ENCODE measurements around the gene FAM13B.
A peak's percentile ranks its signal among the peaks of the same experiment; 100 is the strongest.
"Not testable (repeated sequence)": the region's sequence is repeated elsewhere in the genome, so short reads cannot be mapped to it uniquely, and the experiment has no call there.

FAM13B gene

DNA sequence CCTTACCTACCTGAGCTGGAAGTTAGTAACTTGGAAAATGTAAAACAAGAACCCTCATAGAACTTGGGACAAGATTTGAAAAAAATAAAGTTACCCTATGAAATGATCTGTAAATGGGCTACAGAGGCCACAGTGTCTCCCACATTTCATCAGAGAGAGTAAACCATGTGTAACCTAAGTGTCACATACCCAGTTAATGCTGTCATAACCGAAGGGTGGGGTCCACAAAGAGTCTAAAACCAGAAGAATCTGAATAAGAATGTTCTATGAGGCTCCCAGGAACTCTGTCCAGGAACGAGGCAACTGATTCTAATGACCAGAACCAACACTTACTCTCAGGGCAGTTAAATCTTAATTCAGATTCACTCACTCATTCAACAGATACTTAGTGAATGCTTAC is 1.0 kb upstream of the FAM13B start:
- DNase-seq: no peak

DNA sequence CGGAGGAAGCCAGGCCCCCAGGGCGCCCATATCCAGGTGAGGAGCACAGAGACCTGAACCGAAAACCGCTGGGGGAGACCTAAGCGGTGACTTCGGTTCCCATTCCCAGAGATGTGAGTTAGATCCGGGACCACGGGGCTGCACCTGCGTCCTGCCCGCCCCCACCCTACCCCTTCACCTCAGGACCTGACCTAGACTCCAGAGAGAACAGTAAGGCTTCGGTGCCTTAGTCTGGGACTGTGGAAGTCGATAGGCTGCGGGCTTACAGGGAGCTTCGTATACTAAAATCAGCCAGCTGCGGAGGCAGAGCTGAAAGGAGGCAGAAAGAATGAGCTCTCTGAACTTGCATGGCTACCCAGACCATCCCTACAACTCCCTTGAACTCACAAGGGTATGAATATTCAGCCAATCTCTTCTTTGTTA is 518 bp upstream of the FAM13B start:
- no peak for DNase-seq

DNA sequence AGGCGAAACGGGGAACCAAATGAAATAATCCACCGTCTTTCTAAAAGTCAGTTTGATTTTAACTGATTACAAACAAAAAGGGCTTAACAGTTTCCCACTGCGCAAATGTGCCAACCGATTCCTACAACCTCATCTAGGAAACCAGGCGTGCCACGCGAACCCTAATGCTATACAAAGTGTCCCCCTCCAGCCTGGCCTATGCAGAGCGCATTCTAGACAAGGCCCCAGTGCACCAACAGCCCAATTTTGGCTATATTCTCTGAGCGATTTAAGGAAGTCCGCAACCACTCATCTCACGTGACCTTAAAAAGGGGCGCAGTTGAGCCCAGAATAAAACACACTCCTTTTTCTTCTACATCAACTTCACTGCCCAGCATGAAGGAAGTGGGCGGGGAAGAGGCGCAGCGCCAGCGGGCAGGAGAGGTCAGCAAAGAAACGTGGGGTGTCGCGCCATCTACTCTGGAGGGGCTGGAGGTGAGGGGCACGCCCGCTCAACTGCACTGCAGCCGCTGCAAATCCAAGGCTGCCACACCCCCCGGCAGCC is 779 bp downstream of the FAM13B start:
- DNase-seq: peak; percentile 86 to 87

DNA sequence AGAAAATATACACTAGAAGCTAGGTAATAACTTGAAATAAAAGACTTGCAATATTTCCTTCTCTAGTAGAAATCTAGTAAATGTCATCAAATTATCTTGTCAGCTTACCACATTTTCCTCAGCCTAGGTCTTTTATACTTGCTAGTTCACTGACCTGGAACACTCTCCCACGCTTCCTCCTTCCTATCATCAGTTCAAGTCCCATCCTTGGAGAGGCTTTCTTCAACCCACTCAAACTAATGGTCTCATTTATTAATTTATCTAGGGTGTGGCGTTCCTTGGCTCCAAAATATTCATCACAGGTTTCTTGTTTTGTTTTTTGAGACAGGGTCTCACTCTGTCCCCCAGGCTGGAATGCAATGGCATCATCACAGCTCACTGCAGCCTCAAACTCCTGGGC is 2.9 kb downstream of the FAM13B start:
- no peak for DNase-seq

DNA sequence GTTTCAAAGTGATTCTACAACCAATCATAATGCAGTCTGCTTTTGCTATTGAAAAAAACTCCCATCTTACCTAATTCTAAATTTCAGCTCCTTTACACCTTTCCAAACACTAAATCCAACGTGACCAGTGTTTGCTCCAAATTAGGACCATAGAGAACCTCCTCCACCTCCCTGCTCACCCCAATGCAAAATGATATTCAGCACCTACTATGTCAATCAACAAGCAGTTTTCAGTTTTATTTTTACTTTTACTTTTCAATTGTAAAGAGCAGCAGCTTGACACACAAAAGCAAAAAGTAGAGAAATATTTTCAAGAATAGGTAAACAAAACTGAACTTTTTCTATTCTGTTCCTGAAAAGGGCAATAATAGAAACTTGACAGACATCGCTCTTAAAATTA is 3.4 kb downstream of the FAM13B start:
- no peak for DNase-seq

DNA sequence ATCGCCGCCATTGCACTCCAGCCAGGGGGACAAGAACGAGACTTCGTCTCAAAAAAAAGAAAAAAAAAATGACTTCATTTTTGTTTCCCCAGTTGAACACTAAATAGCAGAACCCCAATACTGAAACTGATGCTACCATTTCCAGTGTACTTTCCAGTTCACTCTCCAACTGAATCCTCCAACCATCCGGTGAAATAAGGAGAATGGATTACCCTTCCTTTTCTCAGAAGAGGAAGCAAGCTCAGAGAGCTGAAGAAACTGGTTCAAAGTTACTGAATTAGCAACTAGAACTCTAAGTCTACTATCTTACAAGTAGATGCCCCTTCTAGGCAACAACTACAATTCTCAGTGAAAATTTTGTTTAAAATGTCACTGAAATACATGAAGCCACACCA is 3.9 kb downstream of the FAM13B start:
- DNase-seq: peak in 1 of 2 experiments; percentile 21

DNA sequence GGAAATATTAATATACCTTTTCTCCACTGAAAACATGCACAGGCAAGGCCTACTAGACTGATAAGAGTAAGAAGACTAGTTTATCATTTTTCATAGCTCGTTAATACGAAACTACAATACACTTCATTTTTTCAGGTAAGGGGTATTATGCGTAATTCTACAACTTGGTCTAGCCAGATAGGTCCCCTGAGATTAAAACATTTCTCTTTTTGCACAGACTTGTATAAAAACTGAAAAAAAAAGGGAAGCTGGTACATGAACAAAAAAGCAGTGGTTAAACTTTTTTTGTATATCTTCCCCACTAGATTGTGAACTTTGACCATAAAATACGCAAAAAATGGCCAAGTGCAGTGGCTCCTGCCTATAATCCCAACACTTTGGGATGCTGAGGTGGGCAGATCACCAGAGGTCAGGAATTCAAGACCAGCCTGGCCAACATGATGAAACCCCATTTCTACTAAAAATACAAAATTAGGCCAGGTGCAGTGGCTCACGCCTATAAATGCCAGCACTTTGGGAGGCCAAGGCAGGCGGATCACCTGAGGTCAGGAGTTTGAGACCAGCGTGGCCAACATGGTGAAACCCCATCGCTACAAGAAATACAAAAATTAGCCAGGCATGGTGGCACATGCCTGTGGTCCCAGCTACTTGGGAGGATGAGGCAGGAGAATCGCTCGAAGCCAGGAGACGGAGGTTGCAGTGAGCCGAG is 4.5 kb downstream of the FAM13B start:
- peak; percentile 8 to 33 for DNase-seq

DNA sequence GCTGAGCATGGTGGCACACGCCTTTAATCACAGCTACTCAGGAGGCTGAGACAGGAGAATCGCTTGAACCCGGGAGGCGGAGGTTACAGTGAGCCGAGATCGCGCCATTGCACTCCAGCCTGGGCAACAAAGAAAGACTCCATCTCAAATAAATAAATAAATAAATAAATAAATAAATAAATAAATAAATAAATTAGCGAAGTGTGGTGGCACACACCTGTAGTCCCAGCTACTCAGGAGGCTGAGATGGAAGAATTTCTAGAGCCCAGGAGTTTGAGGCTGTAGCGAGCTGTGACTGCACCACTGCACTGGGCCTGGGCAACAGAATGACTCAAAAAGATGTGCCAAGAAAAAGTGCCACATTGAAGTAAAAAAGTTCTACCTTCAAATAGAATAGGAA is 6.1 kb downstream of the FAM13B start:
- not testable (repeated sequence) for DNase-seq

DNA sequence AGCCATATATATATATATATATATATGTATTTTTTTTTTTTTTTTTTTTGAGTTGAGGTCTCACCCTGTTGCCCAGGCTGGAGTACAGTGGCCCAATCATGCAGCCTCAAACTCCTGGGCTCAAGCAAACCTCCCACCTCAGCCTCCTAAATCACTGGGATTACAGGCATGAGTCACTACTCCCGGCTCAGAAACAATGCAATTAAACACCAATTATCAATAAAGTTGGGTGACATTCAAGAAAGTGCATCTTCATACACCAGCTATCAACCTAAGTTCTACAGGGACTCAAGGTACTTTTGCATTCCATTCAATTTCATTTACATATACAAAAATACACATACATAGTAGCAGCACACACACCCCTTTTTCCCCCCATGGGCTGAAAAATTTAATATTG is 7.6 kb downstream of the FAM13B start:
- DNase-seq: no peak

DNA sequence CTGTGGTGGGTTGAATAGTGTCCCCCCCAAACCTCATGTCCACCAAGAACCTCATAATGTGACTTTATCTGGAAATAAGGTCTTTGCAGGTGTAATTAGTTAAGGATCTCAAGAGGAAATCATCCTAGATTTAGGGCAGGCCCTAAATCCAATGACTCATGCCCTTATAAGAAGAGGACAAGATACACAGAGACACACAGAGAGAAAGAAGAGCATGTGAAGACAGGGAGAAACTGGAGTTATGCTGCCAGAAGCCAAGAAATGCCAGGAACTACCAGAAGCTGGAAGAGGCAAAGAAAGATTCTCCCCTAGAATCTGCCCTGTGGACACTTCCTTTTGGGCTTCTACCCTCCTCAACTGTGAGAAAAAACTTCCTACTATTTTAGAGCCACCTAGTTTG is 8.8 kb downstream of the FAM13B start:
- no peak for DNase-seq

DNA sequence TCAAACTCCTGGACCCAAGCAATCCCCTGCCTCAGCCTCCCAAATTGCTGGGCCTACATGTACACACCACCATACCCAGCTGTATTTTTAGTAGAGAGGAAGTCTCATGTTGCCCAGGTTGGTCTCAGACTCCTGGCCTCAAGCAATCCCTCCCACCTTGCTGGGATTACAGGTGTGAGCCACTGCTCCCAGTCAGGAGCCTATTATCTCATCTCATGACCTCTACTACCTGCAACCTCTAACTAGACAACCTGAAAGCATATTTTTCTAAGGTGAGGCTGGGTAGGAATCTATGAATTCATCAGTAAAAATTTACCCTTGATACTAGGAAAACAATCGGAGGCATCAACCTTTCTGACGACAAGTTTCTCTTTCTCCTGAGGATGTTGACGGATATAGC is 10.0 kb downstream of the FAM13B start:
- DNase-seq: no peak

DNA sequence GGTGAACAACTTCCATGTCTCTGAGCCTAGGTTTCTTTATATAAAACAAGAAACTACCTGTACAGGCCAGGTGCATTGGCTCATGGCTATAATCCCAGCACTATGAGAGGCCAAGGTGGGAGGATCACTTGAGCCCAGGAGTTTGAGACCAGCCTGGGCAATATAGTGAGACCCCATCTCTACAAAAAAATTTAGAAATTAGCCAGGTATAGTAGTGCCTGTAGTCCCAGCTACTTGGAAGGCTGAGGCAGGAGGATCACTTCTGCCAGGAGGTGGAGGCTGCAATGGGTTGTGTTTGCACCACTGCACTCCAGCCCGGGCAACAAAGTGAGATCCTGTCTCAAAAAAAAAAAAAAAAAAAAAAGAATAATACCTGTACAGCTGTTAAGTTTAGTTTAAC is 11.1 kb downstream of the FAM13B start:
- DNase-seq: no peak

DNA sequence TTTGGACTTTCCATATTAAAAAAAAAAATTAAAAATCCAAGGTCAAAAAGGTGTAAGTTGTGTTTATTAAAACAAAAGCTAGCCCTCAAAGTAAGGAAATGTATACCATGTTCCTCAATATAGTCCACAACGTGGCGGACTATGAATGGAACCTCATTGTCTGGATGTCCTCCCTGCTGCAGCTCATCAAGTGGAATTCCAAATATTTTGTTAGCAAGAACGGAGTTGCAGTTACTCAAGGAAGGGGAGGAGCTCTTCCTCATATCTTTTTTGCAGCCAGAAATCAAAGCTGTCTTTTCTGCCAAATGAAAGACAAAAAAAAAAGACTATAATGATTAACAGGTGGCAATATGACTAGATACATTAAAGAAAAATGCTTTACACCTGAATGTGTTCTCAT is 14.0 kb downstream of the FAM13B start:
- DNase-seq: no peak

DNA sequence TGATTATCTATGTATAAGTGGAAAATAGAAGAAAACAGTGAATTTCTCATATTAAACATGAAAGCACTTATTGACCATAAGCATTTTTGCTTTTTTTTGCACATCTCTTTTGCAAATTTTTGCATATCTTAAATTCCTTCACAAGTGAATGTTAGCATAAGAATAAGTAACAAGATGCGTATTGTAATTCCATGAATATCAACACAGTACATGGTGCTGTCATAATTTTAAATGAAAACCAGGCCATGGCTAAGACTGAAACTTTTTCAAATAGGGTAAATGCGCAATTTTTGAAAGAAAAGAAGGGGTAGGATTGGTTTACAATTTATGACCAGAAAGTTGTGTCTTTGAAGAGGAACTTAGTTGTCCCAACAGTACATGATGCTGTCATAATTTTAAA is 17.0 kb downstream of the FAM13B start:
- DNase-seq: no peak

DNA sequence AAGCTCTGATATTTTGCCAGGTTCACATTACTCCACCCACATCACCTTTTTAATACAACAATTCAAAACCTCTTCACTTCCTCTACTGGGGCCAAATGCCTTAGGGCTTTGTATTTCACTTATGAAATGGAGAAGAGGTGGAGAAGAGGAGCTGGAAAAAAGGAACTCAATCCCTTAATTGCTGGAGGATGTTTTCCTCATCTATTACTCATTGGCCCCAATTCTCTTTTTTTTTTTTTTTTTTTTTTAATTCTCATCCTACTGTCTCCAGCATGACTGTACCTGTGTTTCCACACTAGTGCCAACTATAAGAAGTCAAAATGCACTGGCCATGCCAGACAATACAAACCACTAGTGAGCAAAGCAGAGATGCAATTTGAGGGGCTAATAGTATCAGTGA is 20.9 kb downstream of the FAM13B start:
- no peak for DNase-seq

DNA sequence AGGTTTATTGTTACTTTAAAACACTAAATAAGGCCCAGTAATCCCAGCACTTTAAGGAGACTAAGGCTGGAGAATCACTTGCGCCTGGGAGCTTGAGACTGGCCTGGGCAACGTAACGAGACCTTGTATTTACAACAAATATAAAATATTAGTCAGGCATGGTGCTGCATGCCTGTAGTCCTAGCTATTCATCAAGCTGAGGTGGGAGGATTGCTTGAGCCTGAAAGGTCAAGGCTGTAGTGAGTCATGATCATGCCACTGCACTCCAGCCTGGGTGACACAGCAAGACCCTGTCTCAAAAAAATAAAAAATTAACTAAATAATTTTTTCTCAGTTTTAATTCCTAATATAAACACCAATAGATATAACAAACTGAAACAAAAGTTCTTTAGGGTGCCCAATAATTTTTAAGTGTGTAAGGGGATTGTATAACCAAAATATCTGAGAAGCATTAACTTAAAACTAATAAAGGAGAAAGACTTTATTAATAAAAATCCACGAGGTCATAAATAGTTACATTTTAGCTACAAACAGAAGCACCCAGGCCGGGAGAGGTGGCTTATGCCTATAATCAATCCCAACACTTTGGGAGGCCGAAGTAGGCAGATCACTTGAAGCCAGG is 32.7 kb downstream of the FAM13B start:
- no peak for DNase-seq

DNA sequence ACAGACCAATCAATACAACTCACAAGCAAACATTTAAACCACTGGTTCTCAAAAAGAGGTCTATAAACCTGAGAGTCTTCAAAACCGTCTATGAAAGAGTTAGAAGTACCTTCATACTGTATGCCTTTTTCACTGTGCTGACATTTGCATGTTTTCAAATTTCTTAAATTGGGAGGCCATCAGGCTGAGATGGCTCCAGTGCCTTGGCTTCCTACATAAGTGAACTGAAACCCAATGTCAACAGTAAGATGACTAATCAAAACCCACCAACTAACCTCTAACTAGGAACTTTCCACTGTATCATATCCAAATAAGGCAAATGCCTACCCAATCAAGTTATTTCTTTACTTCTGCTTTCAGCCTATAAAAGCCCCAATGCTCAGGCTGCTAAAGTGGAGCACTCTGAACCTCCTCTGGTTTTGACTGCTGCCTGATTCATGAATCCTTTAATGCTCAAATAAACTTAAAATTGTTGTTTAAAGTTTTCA is 35.1 kb downstream of the FAM13B start:
- peak; percentile 33 to 40 for DNase-seq

DNA sequence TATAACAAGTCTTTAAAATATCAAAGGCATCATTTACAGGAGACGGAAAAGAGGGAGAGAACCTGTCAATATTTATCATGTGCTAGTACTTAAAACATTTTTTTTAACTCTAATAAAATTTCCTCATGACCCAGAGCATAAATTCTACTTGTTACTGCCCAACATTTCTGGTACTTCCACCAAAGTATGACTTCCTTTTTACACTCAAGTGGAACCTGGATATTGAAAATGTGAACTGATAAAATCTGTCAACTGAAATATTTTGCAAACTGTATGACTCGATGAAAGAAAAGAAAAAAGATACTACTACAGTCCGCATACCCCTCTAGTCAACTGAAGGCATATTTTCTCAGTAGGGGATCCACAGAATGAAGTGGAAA is 37.1 kb downstream of the FAM13B start:
- peak in 1 of 2 experiments; percentile 16 for DNase-seq

DNA sequence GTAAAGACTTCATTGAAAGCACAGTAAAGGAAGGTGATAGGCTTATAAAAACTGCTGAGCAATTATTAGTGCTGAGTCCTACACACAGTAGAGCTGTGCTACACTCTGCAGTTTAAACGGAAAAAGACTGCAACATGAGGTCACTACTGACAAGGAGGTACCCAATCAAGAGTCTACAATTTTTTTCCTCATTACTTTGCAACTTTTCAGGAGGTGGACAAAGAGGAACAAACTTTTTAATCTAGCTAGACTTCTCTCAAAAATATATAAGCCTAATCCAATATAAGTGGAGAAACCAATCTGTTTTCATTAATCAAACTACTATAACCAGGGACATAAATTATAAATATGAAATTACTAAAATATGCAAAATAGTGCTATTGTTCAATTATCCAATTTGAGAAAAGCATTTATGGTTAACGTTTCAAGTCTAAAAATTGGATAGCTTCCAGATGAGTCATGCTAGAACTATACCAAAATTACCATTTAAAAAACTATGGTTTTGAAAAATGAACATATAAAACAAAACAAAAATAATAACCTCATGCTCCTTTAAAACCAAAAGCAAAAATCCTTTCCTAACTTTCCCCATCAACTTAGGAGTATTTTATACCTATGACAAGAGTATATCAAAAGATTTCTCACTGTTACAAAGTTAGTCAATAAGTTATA is 37.7 kb downstream of the FAM13B start:
- DNase-seq: peak; percentile 58 to 66

DNA sequence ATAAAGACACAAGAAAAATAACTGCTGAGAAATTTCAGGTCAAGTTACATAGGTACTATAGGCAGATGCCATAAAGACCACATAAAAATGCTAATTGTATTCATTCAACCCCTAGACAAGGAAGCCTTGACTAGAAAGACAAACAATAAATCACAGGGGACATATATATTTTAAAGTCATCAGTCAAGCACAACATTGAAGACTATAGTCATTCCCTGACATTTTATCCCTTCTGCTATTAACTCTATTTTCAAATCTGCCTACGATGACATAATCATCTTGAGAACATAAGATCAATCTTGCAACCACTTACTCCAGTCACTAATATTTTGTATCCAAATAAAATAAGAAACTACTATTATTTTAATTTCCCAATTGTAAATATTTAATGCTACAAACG is 38.3 kb downstream of the FAM13B start:
- no peak for DNase-seq

DNA sequence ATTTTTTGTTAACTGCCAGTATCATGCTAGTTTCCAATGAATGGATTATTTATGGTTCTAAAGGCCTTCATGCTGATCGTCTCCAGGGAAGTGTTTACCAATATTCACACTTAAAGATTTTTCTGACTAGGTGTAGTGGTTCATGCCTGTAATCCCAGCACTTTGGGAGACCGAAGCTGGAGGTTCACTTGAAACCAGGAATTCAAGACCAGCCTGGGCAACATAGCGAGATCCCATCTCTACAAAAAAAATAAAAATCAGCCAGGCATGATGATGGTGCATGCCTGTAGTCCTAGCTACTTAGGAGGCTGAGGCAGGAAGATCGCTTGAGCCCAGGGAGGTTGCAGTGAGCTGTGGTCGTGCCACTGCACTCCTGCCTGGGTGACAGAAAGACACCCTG is 43.5 kb downstream of the FAM13B start:
- DNase-seq: no peak

DNA sequence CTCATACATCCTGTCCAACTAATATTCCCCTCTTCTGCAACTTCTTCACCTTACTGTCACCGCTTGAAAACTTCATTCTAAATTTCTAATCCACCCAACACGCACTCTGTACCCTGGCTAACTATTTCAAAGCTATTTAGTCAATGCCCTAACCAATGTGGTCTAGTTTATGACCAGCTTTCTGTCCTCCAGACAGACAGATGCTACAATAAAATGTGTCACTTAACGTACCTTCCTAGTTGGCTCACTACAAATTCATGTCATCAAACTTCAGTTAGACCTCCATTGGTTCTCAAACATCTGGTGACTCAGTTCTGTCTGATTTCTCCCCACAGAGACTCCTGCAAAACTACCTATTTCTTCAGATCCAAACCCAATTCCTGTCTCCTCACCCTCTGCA is 57.7 kb downstream of the FAM13B start:
- DNase-seq: no peak

DNA sequence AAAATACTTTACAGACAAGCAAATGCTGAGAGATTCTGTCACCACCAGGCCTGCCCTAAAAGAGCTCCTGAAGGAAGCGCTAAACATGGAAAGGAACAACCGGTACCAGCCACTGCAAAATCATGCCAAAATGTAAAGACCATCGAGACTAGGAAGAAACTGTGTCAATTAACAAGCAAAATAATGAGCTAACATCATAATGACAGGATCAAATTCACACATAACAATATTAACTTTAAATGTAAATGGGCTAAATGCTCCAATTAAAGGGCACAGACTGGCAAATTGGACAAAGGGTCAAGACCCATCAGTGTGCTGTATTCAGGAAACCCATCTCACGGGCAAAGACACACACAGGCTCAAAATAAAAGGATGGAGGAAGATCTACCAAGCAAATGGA is 62.5 kb downstream of the FAM13B start:
- DNase-seq: not testable (repeated sequence)

DNA sequence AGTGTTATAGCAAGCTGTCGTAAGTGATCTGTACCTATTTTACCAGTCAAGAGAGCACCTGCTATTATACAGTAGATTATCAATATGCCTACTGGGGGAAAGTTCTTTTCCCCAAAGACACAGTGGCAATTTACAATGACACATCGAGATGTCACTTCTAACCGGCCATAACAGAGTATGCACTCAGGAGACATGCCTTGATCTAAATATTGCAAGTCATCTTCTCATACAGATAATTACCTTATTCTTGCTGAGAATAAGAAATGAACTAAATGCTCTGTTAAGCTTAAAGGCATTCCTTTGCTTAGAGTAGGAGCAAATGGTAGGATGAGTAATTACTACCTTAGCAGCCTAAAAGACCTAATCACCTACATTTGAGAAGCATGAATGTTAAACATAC is 72.1 kb downstream of the FAM13B start:
- no peak for DNase-seq
